ENCODE data around the gene TTF2.
"Not testable (repeated sequence)": the region's sequence is repeated elsewhere in the genome, so short reads cannot be mapped to it uniquely, and the experiment has no call there.

The TTF2 gene

DNA sequence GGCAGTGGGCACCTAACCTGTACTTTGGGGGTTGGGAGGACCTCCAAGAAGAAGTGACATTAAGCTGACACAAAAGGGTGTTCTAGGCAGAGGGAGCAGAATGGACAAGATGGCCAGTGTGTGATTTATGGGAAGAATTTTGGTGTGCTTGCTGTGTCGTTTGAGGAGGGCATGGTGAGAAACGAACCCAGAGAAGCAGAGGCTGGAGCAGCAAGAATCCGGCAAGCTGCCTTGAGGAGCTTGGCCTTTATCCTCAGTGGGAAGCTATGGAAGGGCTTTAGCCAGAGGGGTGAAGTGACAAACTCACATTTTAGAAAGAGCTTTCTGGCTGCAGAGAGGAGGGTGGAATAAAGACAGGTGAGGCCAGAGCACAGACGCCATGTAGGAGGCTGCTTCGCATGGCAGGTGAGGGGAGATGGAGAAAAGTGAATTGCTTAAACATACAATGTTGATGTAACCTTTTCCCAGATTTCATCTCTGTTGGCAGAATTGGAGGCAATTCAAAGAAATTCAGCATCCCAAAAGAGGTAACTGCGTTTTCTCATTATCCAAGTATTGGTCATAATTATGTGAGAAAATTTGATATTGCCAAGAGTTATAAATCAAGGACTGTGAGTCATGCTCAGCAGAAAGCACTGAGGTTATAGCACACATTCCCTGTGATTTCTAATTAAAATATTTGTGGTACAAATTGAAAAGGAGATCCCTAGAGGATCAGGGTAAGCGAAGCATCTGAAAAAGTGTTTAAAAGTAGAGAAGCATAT is 34.9 kb downstream of the TTF2 start:
- no peak for DNase-seq

GRCh38 chr1:117096951-117097408 is 36.9 kb downstream of the TTF2 start:
- no peak for DNase-seq

DNA sequence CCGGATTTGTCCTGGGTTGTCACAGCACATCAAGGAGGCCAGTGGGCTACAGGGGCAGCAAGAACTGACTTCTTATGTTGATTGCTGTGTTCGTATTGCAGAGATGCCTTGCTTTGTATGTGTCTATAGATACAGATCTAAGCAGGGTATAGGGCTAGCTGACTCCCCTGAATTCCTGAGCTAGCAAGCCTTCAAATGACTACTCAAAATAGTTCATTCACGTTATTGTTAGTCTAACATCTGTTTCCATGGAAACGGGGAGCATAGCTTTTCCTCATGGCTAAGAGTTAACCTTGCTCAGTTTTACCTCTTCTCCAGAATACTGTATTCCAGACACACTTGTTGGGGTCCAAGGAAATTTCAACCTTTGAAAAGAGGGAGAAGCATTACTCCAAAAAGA is 37.3 kb downstream of the TTF2 start:
- DNase-seq: no peak

GRCh38 chr1:117098287-117098890 is 38.3 kb downstream of the TTF2 start:
- DNase-seq: no peak

DNA sequence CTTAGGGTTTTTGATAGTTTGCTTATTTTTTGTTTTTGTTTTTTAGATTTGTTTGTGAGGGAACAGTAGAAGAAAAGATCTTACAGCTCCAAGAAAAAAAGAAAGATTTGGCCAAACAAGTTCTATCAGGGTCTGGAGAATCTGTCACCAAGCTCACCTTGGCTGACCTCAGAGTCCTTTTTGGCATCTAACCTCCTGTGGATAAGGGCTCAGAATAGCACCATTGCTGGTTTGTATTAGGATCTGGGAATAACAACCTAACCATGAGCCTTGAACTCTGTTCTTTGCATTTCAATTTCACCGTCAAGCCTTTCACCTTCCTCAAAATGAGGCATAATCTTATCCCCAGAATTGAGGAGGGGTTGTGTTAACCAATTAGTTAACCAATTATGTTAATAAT is 41.2 kb downstream of the TTF2 start:
- no peak for DNase-seq

- DNase-seq: not testable (repeated sequence)
Observed at GRCh38 chr1:117101858-117102257, 41.7 kb downstream of the TTF2 start.

DNA sequence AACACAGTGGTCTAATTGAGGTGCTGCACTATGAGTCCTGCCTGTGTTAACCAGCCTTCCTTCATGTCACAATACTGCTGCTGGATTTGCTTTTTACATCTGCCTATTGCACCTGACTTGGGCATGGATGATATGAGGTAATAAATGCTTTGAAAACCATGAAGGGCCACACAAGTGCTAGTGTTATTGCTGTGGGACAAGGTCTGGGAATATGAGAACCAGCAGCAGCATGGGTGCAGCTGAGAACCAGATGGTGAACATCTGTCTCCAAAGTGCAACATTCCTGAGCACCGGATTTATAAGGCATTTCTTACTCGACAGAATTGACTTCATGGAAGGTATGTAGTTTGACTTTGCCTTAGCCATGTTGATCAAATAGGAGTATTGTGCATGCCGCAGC is 44.9 kb downstream of the TTF2 start:
- DNase-seq: no peak

GRCh38 chr1:117105722-117106121 is 45.6 kb downstream of the TTF2 start:
- no peak for DNase-seq

DNA sequence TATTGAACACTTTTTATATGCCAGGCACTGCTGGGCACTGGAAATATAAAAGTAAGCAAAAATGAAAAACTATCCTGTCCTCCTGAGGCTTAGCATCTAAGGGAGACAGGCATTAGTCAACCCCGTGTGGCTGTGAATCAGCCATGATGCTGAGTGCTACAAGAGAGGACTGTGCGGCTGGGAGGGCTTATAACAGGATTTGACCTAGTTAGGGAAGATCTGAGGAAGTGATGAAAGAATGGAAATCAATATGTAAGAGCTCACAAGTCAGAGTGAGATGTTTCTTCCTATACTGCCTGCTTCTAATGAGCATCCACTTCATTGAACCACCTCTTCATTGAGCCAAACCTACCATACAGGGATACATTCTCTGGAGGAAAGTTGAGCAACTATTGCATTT is 46.4 kb downstream of the TTF2 start:
- peak in 1 of 2 experiments; percentile 15 for DNase-seq

DNA sequence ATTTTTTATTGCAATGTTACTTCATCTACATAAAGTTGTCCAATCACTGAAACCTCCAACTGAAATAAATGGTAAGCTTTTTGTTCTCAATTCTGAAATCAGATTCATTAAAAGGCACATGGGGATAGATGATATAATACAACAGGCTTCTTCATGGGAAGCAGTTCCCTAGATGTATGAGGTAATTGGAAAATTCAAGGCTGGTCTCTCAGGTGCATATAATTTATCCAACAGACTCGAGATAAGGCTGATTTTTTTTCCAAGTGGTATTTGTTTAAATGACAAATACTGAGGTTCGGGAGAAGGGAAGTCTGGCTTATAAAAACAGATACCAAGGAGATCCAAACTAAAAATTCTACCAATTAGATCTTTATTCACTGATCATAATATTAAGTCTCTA is 47.2 kb downstream of the TTF2 start:
- DNase-seq: no peak

DNA sequence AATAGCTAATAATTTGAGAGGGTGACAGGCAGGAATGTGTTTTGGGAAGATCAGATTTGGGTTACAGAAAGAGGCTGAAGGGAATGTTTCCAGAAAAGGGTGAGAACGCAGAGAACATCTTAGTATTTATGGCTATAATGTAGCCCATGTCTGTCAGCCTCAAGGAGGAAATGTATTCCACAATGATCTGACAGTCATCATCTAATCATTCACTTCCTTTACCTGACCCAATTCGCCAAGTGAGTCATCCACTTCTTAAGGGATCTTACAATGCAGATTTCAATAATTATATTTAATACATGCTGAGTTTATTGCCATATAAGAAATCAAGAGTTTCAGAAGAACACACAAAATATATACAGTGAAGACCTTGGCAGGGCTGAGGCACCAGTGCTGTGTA is 50.6 kb downstream of the TTF2 start:
- no peak for DNase-seq

DNA sequence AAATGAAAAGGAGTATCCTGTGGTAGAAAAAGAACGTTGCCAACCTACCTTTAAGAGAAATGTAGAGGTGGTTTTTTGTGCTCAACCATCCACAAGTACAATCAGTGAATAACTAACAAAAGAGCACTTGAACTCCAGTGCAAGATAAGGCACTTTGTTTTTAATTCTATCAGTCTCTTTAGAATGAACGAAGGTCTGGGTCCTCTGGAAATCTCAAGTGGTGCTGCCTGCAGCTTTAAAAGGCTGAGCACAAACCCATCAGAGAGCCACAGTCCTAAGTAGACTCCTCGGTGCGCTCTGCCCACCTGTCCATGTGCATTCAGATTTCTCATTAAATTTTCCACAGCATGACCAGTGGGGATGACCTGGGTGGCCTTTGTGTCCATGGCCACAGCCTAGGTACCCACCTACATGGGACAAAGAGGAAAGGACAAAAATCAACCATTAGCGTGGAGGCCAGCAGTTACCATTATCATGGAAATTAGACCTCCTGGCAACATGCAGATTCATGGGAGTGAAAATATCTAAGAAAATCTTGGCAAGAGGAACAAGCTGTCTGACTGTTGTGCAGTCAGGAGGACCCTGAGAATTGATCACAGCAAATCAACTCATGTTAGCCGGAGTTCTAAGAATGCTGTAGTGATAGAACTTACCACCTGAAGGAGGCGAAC is 52.1 kb downstream of the TTF2 start:
- DNase-seq: no peak

- DNase-seq: no peak
Observed at GRCh38 chr1:117113199-117113598, 53.1 kb downstream of the TTF2 start.

DNA sequence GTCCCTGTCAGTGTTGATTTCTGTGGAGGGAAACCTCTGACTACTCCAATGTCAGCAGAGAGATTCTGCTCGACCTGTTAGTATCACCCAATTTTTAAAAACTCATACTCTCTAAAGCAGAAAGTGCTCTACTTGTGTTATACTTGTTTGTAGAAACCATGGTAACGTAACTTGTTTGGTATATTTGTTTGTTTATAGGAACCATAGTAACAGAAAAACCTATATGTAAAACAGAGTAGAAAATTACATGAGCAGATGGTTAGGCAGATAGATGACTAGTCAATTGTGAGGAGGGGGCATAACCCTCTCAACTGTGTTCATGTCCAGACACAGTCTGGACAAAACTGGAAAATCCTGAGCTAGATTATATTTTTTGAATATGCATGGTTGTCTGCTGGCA is 54.8 kb downstream of the TTF2 start:
- no peak for DNase-seq

- no peak for DNase-seq
Observed at GRCh38 chr1:117116090-117116783, 56.1 kb downstream of the TTF2 start.

DNA sequence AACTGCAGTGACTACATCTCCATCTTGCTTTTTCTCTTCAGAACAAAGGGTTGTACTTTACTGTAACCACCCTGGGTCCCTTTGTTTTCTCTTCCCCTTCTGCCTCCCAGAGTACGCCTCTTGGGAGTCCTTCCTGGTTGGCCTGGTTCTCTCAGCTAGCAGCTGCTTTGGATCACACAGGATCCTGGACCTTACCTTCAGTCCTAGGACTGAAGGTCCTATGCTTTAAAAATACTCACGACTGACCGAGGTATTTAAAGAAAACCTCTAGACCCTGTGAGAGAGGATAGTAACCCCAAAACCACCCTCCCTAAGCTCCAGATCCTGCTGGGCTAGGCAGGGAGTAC is 56.6 kb downstream of the TTF2 start:
- no peak for DNase-seq

- no peak for DNase-seq
Observed at GRCh38 chr1:117117697-117118096, 57.6 kb downstream of the TTF2 start.

GRCh38 chr1:117118137-117118536 is 58.0 kb downstream of the TTF2 start:
- DNase-seq: no peak

DNA sequence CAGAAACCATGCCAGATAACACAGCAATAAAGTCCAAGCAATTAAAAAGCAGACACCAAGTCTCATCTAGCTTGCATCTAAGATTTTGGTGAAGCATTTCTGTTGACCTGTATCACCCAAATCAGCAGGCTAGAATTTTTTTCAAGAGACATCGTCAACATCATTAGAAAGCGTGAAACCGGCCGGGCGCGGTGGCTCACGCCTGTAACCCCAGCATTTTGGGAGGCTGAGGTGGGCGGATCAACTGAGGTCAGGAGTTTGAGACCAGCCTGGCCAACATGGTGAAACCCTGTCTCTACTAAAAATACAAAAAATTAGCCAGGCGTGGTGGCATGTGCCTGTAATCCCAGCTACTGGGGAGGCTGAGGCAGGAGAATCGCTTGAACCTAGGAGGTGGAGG is 59.0 kb downstream of the TTF2 start:
- not testable (repeated sequence) for DNase-seq

DNA sequence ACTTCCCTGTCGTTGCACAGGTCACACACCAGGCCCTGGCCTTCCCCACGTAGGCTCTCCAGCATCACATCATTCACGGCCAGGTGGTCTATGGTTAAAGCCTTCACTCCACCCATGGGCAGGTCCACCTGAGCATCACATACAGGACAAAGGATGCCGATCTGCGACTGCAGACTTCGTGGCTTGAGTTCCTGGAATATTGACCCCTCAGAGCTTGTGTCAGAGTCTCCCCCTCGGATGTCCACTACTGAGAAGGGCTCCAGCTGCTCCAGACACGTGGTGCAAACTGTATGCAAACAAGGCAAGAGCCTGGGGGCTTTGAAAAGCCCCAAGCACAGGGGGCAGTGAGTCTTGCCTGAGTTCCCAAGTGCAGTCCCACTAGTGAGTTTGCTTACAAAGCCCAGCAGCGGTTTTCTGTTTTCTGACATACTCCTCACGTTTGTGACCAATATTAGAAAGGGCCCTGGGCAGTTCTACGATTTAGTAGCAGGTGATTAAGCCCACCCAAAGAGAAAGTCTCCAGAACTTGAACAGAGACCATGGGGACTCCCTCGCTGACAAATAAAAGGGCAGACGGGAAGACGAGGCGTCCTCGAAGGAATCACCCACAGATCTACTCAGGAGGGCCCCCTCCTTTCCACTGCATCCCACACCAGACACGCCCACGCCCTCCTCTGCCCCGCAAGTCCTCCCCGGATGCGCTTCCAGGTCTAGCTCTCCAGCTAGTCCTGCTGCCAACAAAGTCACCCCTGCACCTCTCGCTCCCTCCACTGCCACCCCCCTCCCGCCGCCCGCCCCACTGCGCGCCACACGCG is 60.9 kb downstream of the TTF2 start:
- DNase-seq: peak in 1 of 2 experiments; percentile 44

GRCh38 chr1:117121589-117122329 is 61.6 kb downstream of the TTF2 start, which contains the start of gene TRIM45:
Gene TRIM45, minus strand, starts transcription at chr1:117121749. Its CDS starts 548 bp downstream, at chr1:117121201.
- DNase-seq: peak; percentile 82 to 83
